HEK293 (cell line): ENCODE results near the gene POLR3A.

Source experiments
- CTCF ChIA-PET: fragments of 350-600 bp; formaldehyde crosslinking; extraction: SDS; loops from one replicate; lab custom pipeline; 2021; ENCODE audit warnings: antibody characterized with exemption; lab: Yijun Ruan, JAX
- POLR2A ChIA-PET: fragments of 300-600 bp; formaldehyde crosslinking; extraction: SDS; loops from one replicate; lab custom pipeline; 2020; ENCODE audit warnings: antibody characterized with exemption, inconsistent platforms; lab: Yijun Ruan, JAX
- H3K27ac ChIP-seq: fragments of 200-500 bp; sonication (Bioruptor generic); 2 replicates; pipeline ENCODE4 v1.5.1; 2014; ENCODE audit warnings: low read depth, low read length, control low read depth, inconsistent platforms; ENCODE audit errors: extremely low read depth
- H3K36me3 ChIP-seq, 2 experiments: fragments of 200-500 bp in 1 of 2; sonication (Bioruptor generic) in 1 of 2; 1 replicate in 1 of 2; 2 replicates in 1 of 2; pipeline ENCODE4 v1.5.1; 2014 to 2017; ENCODE audit warnings: inconsistent platforms in 2 of 2, low read length in 2 of 2; ENCODE audit not compliant: control insufficient read depth in 2 of 2, insufficient read depth in 1 of 2
- H3K4me1 ChIP-seq: fragments of 200-500 bp; sonication (Bioruptor generic); 2 replicates; pipeline ENCODE4 v1.5.1; 2014; ENCODE audit warnings: mild to moderate bottlenecking, low read length, inconsistent platforms; ENCODE audit not compliant: control insufficient read depth, insufficient read depth
- H3K4me3 ChIP-seq: 2 replicates; pipeline ENCODE4 v1.5.1; 2011; ENCODE audit warnings: low read depth, mild to moderate bottlenecking, control low read depth, low read length, moderate library complexity
- H3K9me3 ChIP-seq: fragments of 200-500 bp; sonication (Bioruptor generic); 2 replicates; pipeline ENCODE4 v1.5.1; 2014; ENCODE audit warnings: low read depth, low read length, inconsistent platforms; ENCODE audit not compliant: control insufficient read depth, insufficient read depth
- EGR2 ChIP-seq: fragments of 450-650 bp; formaldehyde crosslinking; IDR thresholded peaks from 2 replicates; pipeline ENCODE4 v1.5.1; 2016; ENCODE audit warnings: low read depth, missing biosample characterization, missing genetic modification characterization
- HOXA7 ChIP-seq: sonication (generic); formaldehyde crosslinking; IDR thresholded peaks from 2 replicates; pipeline ENCODE4 v1.8.1; 2022; ENCODE audit warnings: missing genetic modification reagents, borderline replicate concordance
- OVOL3 ChIP-seq: fragments of 450-650 bp; formaldehyde crosslinking; IDR thresholded peaks from 2 replicates; pipeline ENCODE4 v1.5.1; 2016; ENCODE audit warnings: missing biosample characterization, missing genetic modification characterization
- SP2 ChIP-seq: fragments of 450-650 bp; formaldehyde crosslinking; IDR thresholded peaks from 2 replicates; pipeline ENCODE4 v1.5.1; 2016; ENCODE audit warnings: missing biosample characterization, missing genetic modification characterization
- ZBTB20 ChIP-seq: fragments of 450-650 bp; formaldehyde crosslinking; IDR thresholded peaks from 2 replicates; pipeline ENCODE4 v1.5.1; 2016; ENCODE audit warnings: missing biosample characterization, missing genetic modification characterization
- ZFHX2 ChIP-seq: fragments of 450-650 bp; formaldehyde crosslinking; conservative IDR thresholded peaks from 2 replicates; pipeline ENCODE4 v1.5.1; 2016; ENCODE audit warnings: missing biosample characterization, missing genetic modification characterization
- ZIC2 ChIP-seq: fragments of 450-650 bp; formaldehyde crosslinking; IDR thresholded peaks from 2 replicates; pipeline ENCODE4 v1.5.1; 2016; ENCODE audit warnings: missing biosample characterization, missing genetic modification characterization
- ZNF184 ChIP-seq: fragments of 450-650 bp; IDR thresholded peaks from 2 replicates; pipeline ENCODE4 v1.5.1; 2018; ENCODE audit warnings: missing biosample characterization, mild to moderate bottlenecking, missing genetic modification characterization
- ZNF19 ChIP-seq: fragments of 450-650 bp; formaldehyde crosslinking; IDR thresholded peaks from 2 replicates; pipeline ENCODE4; 2016; ENCODE audit warnings: missing biosample characterization, missing genetic modification characterization, low read depth
- ZNF248 ChIP-seq: fragments of 450-650 bp; formaldehyde crosslinking; IDR thresholded peaks from 2 replicates; pipeline ENCODE4 v1.5.1; 2017; ENCODE audit warnings: missing biosample characterization, missing genetic modification characterization
- ZNF274 ChIP-seq, 2 experiments: fragments of 200-500 bp in 1 of 2; fragments of 450-650 bp in 1 of 2; sonication (Bioruptor generic) in 1 of 2; formaldehyde crosslinking in 1 of 2; IDR thresholded peaks; 2 replicates each; pipeline versions ENCODE4 v1.5.1 to v1.6.1; 2014 to 2016; ENCODE audit warnings: borderline replicate concordance in 1 of 2, inconsistent platforms in 1 of 2, low read length in 1 of 2, missing biosample characterization in 1 of 2, missing genetic modification characterization in 1 of 2
- ZNF302 ChIP-seq: fragments of 450-650 bp; formaldehyde crosslinking; IDR thresholded peaks from 2 replicates; pipeline ENCODE4 v1.5.1; 2016; ENCODE audit warnings: missing biosample characterization, missing genetic modification characterization, low read depth
- ZNF701 ChIP-seq: fragments of 450-650 bp; formaldehyde crosslinking; IDR thresholded peaks from 2 replicates; pipeline ENCODE4 v1.5.1; 2016; ENCODE audit warnings: missing biosample characterization, missing genetic modification characterization
- ZNF707 ChIP-seq: fragments of 450-650 bp; formaldehyde crosslinking; IDR thresholded peaks from 2 replicates; pipeline ENCODE4 v1.5.1; 2016; ENCODE audit warnings: missing biosample characterization, missing genetic modification characterization
- ZNF747 ChIP-seq: fragments of 450-650 bp; formaldehyde crosslinking; IDR thresholded peaks from 2 replicates; pipeline ENCODE4 v1.5.1; 2016; ENCODE audit warnings: missing biosample characterization, missing genetic modification characterization
- ZNF768 ChIP-seq: fragments of 450-650 bp; formaldehyde crosslinking; IDR thresholded peaks from 2 replicates; pipeline ENCODE4 v1.5.1; 2018; ENCODE audit warnings: missing biosample characterization, mild to moderate bottlenecking, missing genetic modification characterization
- ZXDB ChIP-seq: fragments of 450-650 bp; formaldehyde crosslinking; IDR thresholded peaks from 2 replicates; pipeline ENCODE4 v1.5.1; 2016; ENCODE audit warnings: missing biosample characterization, missing genetic modification characterization
- TF ChIP-seq, protein P1 (sequence below): fragments of 450-650 bp; formaldehyde crosslinking; IDR thresholded peaks from 2 replicates; pipeline ENCODE4 v1.5.1; 2016; ENCODE audit warnings: missing biosample characterization, missing genetic modification characterization
- TF ChIP-seq, protein P2 (sequence below): fragments of 450-650 bp; formaldehyde crosslinking; IDR thresholded peaks from 2 replicates; pipeline ENCODE4 v1.5.1; 2016; ENCODE audit warnings: missing biosample characterization, missing genetic modification characterization
- TF ChIP-seq, protein P3 (sequence below): fragments of 450-650 bp; formaldehyde crosslinking; IDR thresholded peaks from 2 replicates; pipeline ENCODE4 v1.5.1; 2016; ENCODE audit warnings: missing biosample characterization, missing genetic modification characterization

POLR3A gene

DNA sequence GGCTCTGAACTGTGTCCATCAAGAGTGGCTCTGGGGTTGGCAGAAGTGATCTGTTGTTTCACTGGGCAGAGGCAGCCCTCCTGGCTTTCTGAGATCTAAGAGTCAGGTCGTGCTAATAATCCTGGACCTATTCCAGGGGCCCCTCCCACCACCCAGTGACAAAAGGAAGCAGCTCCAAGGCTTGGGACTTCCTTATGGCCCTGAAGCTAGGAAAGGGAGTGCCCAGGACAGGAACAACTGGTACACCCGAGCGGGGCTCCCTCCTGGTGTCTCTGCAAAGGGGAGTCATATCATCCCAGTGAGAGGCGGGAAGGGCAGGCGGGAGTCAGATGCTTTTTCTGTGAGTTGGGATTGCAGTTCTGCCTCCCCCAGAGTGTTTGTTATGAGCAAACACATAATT lies 36.7 kb upstream of the POLR3A start:
- no peaks in the 10 kb centered on the region for H3K9me3 ChIP-seq
- POLR2A ChIA-PET, result no interaction called here
- TF ChIP-seq HOXA7 (CRISPR knock-in tag) (no peak), ZNF274 (IDR thresholded peaks at IDR 0.05; ENCODE audit: low read length) (no peak), ZNF274 (tag by site-specific recombination; IDR thresholded peaks at IDR 0.05; ENCODE audit: borderline replicate concordance) (no peak), ZNF707 (tag by site-specific recombination) (no peak), EGR2 (tag by site-specific recombination) (0 out of 2 replicates have a peak, but pooled peaks have one; percentile 3)
- TF ChIP-seq, all 188 proteins: peak for 1
- CTCF ChIA-PET, result no interaction called here
- H3K4me1 ChIP-seq, result no peaks in the 10 kb centered on the region
- no peak overlapping the region for H3K27ac ChIP-seq
- no peak overlapping the region for H3K4me3 ChIP-seq
- H3K36me3 ChIP-seq, result no peaks in the 10 kb centered on the region

DNA sequence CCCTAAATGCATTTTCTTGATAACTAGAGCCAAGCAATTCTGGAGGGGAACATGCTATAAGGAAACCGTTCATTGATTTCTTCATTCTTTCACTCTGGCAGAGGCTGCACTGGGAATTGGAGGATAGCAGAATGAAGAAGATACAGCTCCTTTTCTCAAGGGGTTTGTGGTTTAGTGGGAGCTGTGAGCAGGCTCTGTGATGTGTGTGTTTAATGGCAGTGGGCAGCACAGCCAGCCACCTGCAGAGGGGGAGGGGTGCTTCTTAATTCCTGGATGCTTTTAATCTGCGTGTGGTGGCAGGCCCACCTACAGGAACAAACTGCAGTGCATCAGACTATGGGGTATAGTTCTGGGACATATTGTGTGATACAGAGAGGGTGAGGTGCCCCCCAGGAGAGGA lies 36.3 kb upstream of the POLR3A start:
- ChIA-PET POLR2A (no interaction called here), CTCF (no interaction called here)
- H3K27ac ChIP-seq, result no peak overlapping the region
- no peaks in the 10 kb centered on the region for H3K4me1 ChIP-seq
- TF ChIP-seq, protein P1, sequence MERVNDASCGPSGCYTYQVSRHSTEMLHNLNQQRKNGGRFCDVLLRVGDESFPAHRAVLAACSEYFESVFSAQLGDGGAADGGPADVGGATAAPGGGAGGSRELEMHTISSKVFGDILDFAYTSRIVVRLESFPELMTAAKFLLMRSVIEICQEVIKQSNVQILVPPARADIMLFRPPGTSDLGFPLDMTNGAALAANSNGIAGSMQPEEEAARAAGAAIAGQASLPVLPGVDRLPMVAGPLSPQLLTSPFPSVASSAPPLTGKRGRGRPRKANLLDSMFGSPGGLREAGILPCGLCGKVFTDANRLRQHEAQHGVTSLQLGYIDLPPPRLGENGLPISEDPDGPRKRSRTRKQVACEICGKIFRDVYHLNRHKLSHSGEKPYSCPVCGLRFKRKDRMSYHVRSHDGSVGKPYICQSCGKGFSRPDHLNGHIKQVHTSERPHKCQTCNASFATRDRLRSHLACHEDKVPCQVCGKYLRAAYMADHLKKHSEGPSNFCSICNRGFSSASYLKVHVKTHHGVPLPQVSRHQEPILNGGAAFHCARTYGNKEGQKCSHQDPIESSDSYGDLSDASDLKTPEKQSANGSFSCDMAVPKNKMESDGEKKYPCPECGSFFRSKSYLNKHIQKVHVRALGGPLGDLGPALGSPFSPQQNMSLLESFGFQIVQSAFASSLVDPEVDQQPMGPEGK, result no peak
- TF ChIP-seq ZNF701 (tag by site-specific recombination) (no peak), ZXDB (tag by site-specific recombination) (no peak), ZNF19 (tag by site-specific recombination) (no peak), ZFHX2 (no peak), ZNF768 (tag by site-specific recombination) (no peak), ZIC2 (tag by site-specific recombination) (no peak), ZNF302 (tag by site-specific recombination) (no peak), SP2 (tag by site-specific recombination) (no peak), ZNF747 (tag by site-specific recombination) (no peak), ZNF184 (no peak), OVOL3 (tag by site-specific recombination) (no peak), ZBTB20 (no peak), ZNF248 (tag by site-specific recombination) (no peak)
- TF ChIP-seq, protein P2, sequence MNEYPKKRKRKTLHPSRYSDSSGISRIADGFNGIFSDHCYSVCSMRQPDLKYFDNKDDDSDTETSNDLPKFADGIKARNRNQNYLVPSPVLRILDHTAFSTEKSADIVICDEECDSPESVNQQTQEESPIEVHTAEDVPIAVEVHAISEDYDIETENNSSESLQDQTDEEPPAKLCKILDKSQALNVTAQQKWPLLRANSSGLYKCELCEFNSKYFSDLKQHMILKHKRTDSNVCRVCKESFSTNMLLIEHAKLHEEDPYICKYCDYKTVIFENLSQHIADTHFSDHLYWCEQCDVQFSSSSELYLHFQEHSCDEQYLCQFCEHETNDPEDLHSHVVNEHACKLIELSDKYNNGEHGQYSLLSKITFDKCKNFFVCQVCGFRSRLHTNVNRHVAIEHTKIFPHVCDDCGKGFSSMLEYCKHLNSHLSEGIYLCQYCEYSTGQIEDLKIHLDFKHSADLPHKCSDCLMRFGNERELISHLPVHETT (tag by site-specific recombination), result no peak
- TF ChIP-seq, protein P3, sequence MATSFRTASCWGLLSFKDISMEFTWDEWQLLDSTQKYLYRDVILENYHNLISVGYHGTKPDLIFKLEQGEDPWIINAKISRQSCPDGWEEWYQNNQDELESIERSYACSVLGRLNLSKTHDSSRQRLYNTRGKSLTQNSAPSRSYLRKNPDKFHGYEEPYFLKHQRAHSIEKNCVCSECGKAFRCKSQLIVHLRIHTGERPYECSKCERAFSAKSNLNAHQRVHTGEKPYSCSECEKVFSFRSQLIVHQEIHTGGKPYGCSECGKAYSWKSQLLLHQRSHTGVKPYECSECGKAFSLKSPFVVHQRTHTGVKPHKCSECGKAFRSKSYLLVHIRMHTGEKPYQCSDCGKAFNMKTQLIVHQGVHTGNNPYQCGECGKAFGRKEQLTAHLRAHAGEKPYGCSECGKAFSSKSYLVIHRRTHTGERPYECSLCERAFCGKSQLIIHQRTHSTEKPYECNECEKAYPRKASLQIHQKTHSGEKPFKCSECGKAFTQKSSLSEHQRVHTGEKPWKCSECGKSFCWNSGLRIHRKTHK (tag by site-specific recombination), result no peak
- H3K9me3 ChIP-seq, result no peaks in the 10 kb centered on the region
- H3K4me3 ChIP-seq, result no peak overlapping the region
- no peaks in the 10 kb centered on the region for H3K36me3 ChIP-seq
